GM23338 (cell line): ENCODE data around the gene MED7.

Experiments
- EZH2 ChIP-seq: fragments of 200-600 bp; sonication (generic); IDR thresholded peaks from one replicate; pipeline ENCODE4 v1.8.0; 2017; ENCODE audit warnings: antibody characterized with exemption, mild to moderate bottlenecking, low read depth; ENCODE audit not compliant: unreplicated experiment
- EZH2phosphoT487 ChIP-seq: fragments of 200-600 bp; sonication (generic); IDR thresholded peaks from one replicate; pipeline ENCODE4 v1.8.1; 2018; ENCODE audit warnings: antibody characterized with exemption; ENCODE audit not compliant: unreplicated experiment
- JUNB ChIP-seq: IDR thresholded peaks from one replicate; pipeline ENCODE4 v1.6.1; 2016; ENCODE audit warnings: antibody characterized with exemption; ENCODE audit not compliant: unreplicated experiment
- POLR2AphosphoS5 ChIP-seq: IDR thresholded peaks from 2 replicates; pipeline ENCODE4 v1.6.1; 2016; ENCODE audit warnings: antibody characterized with exemption, low read depth
- TF ChIP-seq, protein P1 (sequence below), 2 experiments: fragments of 200-600 bp in 1 of 2; sonication (generic) in 1 of 2; conservative IDR thresholded peaks; 2 replicates each; pipeline versions ENCODE4 v1.5.1 to v1.6.1; 2016 to 2017; ENCODE audit warnings: antibody characterized with exemption in 2 of 2, low read depth in 2 of 2, mild to moderate bottlenecking in 2 of 2, moderate library complexity in 1 of 2
- TF ChIP-seq, protein P2 (sequence below): IDR thresholded peaks from 2 replicates; pipeline ENCODE4 v1.6.1; 2016; ENCODE audit warnings: antibody characterized with exemption

- TF ChIP-seq EZH2 = no peak
- TF ChIP-seq, protein P1, sequence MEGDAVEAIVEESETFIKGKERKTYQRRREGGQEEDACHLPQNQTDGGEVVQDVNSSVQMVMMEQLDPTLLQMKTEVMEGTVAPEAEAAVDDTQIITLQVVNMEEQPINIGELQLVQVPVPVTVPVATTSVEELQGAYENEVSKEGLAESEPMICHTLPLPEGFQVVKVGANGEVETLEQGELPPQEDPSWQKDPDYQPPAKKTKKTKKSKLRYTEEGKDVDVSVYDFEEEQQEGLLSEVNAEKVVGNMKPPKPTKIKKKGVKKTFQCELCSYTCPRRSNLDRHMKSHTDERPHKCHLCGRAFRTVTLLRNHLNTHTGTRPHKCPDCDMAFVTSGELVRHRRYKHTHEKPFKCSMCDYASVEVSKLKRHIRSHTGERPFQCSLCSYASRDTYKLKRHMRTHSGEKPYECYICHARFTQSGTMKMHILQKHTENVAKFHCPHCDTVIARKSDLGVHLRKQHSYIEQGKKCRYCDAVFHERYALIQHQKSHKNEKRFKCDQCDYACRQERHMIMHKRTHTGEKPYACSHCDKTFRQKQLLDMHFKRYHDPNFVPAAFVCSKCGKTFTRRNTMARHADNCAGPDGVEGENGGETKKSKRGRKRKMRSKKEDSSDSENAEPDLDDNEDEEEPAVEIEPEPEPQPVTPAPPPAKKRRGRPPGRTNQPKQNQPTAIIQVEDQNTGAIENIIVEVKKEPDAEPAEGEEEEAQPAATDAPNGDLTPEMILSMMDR (conservative IDR thresholded peaks at IDR 0.05; ENCODE audit: low read depth in 2 of 2) = no peak
- TF ChIP-seq, protein P2, sequence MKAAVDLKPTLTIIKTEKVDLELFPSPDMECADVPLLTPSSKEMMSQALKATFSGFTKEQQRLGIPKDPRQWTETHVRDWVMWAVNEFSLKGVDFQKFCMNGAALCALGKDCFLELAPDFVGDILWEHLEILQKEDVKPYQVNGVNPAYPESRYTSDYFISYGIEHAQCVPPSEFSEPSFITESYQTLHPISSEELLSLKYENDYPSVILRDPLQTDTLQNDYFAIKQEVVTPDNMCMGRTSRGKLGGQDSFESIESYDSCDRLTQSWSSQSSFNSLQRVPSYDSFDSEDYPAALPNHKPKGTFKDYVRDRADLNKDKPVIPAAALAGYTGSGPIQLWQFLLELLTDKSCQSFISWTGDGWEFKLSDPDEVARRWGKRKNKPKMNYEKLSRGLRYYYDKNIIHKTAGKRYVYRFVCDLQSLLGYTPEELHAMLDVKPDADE = no peak
- no peak for TF ChIP-seq POLR2AphosphoS5
- no peak for TF ChIP-seq EZH2phosphoT487
- no peak for TF ChIP-seq JUNB
These were observed 45.6 kb upstream of the MED7 start for GRCh38 chr5:157188270-157188669.
